Stomach (tissue), 9 donors: Measurements from ENCODE around the gene CENPM. TPM values are rescaled to one million over a fixed set of nuclear protein-coding genes. Genes with fewer than 3 reads are reported as not detected.

Experiments used
- DNase-seq, 2 donors: peaks; one replicate each; pipeline versions ENCODE4 v3.0.0 to v3.0.0-alpha.2; 2013 to 2019
- H3K27ac ChIP-seq, 5 donors: fragments of 200-600 bp in 4 of 5; sonication (generic) in 4 of 5; one replicate each; pipeline ENCODE4 v1.5.1; 2013 to 2019; ENCODE audit warnings: mild to moderate bottlenecking in 1 of 5, moderate library complexity in 1 of 5
- H3K27me3 ChIP-seq, 3 donors: fragments of 200-600 bp; sonication (generic); one replicate each; pipeline ENCODE4 v1.5.1; 2017 to 2019; ENCODE audit warnings: mixed run types in 1 of 3
- H3K36me3 ChIP-seq, 4 donors: fragments of 200-600 bp; sonication (generic); 1 replicate in 3 of 4; 2 replicates in 1 of 4; pipeline ENCODE4 v1.5.1; 2016 to 2019
- H3K4me1 ChIP-seq, 4 donors: fragments of 200-600 bp; sonication (generic); one replicate each; pipeline ENCODE4 v1.5.1; 2016 to 2019
- H3K4me3 ChIP-seq, 4 donors: fragments of 200-600 bp; sonication (generic) in 3 of 4; one replicate each; pipeline ENCODE4 v1.5.1; 2016 to 2019; ENCODE audit warnings: mild to moderate bottlenecking in 1 of 4
- H3K9me3 ChIP-seq, 4 donors: fragments of 200-600 bp; sonication (generic); one replicate each; pipeline ENCODE4 v1.5.1; 2016 to 2019
- EP300 ChIP-seq: sonication (generic); formaldehyde crosslinking; IDR thresholded peaks from one replicate; pipeline ENCODE4 v1.6.1; 2017; ENCODE audit warnings: antibody characterized with exemption
- POLR2A ChIP-seq, 4 donors: fragments of 450-650 bp; IDR thresholded peaks; one replicate each; pipeline ENCODE4 v1.6.1; 2016; ENCODE audit warnings: antibody characterized with exemption in 4 of 4, control low read depth in 2 of 4, mild to moderate bottlenecking in 1 of 4, moderate library complexity in 1 of 4
- POLR2AphosphoS5 ChIP-seq, 3 donors: sonication (generic); formaldehyde crosslinking; IDR thresholded peaks; one replicate each; pipeline ENCODE4 v1.6.1; 2016; ENCODE audit warnings: antibody characterized with exemption in 3 of 3
- WGBS, 5 donors: extraction: QIAGEN DNeasy Blood & Tissue Kit in 3 of 5; methylation state at CpG; one replicate each; pipeline versions ENCODE4 v1.1.5 to v1.1.7; 2013 to 2018; 5-methylcytosine and 5-hydroxymethylcytosine counted together
- intact Hi-C: fragments of 100-400 bp; cut with DNase I; formaldehyde crosslinking; loops from one replicate; pipeline ENCODE4 v1.15.1; 2023; ENCODE audit warnings: low total_unique reads
- polyA plus RNA-seq, 3 donors: library from polyadenylated mRNA; stranded (reverse); fragments of 200-250 nt; gene quantifications; one replicate each; pipeline ENCODE4 v1.2.3, GENCODE V29; 2013
- total RNA-seq, 5 donors: library from RNA; depleted of rRNA; stranded (reverse); fragments of >200 nt; gene quantifications; one replicate each; pipeline versions ENCODE4 v1.1.0 to v1.2.3, GENCODE V29; 2014 to 2016
- TF ChIP-seq, protein P1 (sequence below), 7 experiments: fragments of 450-650 bp in 4 of 7; fragments of 200-600 bp in 3 of 7; sonication (generic) in 3 of 7; IDR thresholded peaks; one replicate each; pipeline ENCODE4 v1.5.1; 2016 to 2019; ENCODE audit warnings: antibody characterized with exemption in 7 of 7, control low read depth in 2 of 7, mild to moderate bottlenecking in 1 of 7
- donor health status: healthy with polysubstance abuse.
- donor health status: Bipolar disorder and iron deficiency.
- donor health status: healthy.

Gene CENPM
- total and polyA plus RNA-seq, 8 donors = 6.1 to 64.3 (median 15.8) TPM; not detected in 1

DNA sequence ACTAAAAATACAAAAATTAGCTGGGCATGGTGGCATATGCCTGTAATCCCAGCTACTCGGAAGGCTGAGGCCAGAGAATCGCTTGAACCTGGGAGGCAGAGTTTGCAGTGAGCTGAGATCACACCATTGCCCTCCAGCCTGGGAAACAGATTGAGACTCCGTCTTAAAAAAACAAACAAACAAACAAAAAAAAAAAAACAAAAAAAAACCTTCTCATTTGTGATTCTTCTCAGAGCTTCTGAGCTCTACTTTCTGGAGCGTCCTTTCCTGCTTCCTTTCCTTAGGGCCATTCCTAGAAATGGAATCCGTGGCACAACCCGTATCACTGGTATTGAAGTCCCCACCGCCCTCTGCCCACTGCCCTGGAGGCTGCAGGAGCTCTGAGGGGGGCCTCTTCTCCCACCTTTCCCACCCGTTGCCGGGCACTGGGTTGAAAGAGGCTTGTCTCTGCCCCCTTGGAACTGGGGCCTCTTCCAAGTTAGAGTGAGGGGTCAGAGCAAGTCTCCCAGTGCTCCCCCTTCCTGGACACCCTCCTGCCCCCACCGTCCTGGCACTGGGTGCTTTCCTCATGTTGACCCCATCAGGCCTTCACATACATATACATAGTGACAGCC lies 30.1 kb downstream of the CENPM start:
- no peaks in the 10 kb centered on the region for H3K9me3 ChIP-seq
- intact Hi-C loops = no loop called here
- TF ChIP-seq, protein P1, sequence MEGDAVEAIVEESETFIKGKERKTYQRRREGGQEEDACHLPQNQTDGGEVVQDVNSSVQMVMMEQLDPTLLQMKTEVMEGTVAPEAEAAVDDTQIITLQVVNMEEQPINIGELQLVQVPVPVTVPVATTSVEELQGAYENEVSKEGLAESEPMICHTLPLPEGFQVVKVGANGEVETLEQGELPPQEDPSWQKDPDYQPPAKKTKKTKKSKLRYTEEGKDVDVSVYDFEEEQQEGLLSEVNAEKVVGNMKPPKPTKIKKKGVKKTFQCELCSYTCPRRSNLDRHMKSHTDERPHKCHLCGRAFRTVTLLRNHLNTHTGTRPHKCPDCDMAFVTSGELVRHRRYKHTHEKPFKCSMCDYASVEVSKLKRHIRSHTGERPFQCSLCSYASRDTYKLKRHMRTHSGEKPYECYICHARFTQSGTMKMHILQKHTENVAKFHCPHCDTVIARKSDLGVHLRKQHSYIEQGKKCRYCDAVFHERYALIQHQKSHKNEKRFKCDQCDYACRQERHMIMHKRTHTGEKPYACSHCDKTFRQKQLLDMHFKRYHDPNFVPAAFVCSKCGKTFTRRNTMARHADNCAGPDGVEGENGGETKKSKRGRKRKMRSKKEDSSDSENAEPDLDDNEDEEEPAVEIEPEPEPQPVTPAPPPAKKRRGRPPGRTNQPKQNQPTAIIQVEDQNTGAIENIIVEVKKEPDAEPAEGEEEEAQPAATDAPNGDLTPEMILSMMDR (IDR thresholded peaks at IDR 0.05) = no peak
- TF ChIP-seq POLR2AphosphoS5 (IDR thresholded peaks at IDR 0.05) (no peak), EP300 (no peak), POLR2A (IDR thresholded peaks at IDR 0.05) (no peak)
- WGBS, 5 donors = 59 to 80% (median 69%) methylated on average over 10 of the region's 10 CpGs
- H3K36me3 ChIP-seq = no peaks in the 10 kb centered on the region
- peaks cover 13 to 92% (median 73%) of the 10 kb centered on the region in 3 donors for H3K27me3 ChIP-seq
- no peak overlapping the region for H3K4me3 ChIP-seq
- no peak overlapping the region for H3K27ac ChIP-seq
- peaks cover 25 to 50% (median 41%) of the 10 kb centered on the region in 4 donors for H3K4me1 ChIP-seq
- DNase-seq = no peak

DNA sequence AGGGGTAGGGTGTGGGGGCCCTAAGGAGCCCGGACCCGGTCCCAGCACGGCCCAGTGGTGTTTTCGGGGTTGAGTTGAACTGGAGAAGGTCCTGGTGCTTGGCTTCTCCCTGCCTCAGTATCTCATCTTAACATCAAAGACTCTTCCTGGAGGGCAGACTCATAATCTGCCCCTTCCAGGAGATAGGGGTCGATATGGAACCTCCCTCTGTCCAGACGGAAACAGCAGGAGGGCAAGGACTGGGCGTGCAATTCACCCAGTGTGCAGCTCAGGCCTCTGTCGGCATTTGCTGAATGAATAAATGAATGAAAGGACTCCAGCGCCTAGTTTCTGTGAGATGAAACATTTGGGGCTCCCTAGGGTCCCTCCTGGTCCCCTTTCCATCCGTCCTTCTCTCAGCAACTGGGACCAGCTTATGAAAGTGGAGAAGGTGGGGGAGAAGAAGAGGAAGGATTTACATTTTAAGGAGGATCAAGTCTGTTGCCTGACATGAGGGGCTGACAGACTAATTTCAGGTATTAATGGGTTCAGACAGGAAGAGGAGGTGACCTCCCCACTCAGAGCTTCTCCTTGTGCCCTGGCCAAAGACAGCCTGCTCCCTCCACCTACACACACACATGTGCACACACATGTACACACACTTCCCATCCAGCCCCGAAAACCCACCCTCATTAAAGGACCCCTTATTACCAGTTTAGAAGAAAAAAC lies 31.0 kb downstream of the CENPM start:
- intact Hi-C loops = no loop called here
- Histone ChIP-seq H3K4me1 (peaks cover 28 to 56% (median 47%) of the 10 kb centered on the region in 4 donors), H3K36me3 (no peaks in the 10 kb centered on the region), H3K27ac (no peak overlapping the region), H3K27me3 (peaks cover 13 to 100% (median 83%) of the 10 kb centered on the region in 3 donors), H3K9me3 (no peaks in the 10 kb centered on the region), H3K4me3 (no peak overlapping the region)
- DNase-seq = no peak
- WGBS, 5 donors = 49 to 70% (median 60%) methylated on average over 11 of the region's 11 CpGs
- TF ChIP-seq, protein P1 (IDR thresholded peaks at IDR 0.05) = no peak
- TF ChIP-seq POLR2A (IDR thresholded peaks at IDR 0.05) = no peak
- TF ChIP-seq EP300 = no peak
- no peak for TF ChIP-seq POLR2AphosphoS5 (IDR thresholded peaks at IDR 0.05)

DNA sequence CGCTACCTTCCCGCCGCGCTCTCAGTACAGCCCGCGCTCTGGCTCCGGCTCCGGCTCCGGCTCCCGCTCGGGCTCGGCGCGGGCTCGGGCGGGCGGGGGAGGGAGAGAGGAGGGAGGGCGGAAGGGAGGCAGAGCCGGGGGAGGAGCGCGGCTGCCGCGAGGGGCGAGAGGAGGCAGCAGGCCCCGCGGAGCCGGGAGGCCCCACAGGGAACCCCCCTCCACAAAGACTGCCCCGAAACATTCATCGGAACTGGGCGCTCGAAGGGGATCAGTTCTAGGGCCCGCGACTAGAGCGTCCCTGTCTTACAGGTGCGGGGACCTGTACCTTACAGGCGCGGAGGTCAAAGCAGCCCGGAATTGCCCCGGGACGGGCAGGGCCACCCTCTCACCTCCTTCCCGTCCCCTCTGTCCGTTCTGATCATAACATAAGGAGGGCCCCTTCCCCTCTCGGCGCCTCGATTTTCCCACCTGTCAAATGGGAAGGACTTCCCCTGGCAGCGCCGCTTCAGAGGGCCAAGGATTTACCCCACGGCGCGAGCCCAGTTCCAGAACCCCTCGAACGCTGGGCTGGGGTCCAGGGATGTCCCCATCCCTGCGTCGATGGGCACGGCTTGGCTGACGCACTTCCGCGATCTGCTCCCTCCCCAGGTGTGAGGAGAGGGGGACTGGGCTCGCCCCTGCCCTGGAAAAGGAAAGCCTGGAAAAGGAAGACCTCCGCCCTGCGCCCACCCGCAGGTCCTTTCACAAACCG lies 31.7 kb downstream of the CENPM start, which contains the start of gene SHISA8:
Gene SHISA8 (minus strand): TSS at position 40 of the 751 bp plus-strand sequence. CDS start 407 bp downstream, outside the sequence.
- DNase-seq = peak; percentile 67 to 91
- H3K4me1 ChIP-seq = peaks cover 35 to 61% (median 53%) of the 10 kb centered on the region in 4 donors
- no peak for TF ChIP-seq POLR2AphosphoS5 (IDR thresholded peaks at IDR 0.05)
- TF ChIP-seq, protein P1 (IDR thresholded peaks at IDR 0.05) = no peak
- TF ChIP-seq POLR2A (IDR thresholded peaks at IDR 0.05) = no peak
- no peak for TF ChIP-seq EP300
- H3K9me3 ChIP-seq = no peaks in the 10 kb centered on the region
- intact Hi-C loops = no loop called here
- WGBS, 5 donors = 8 to 13% (median 11%) methylated on average over 30 to 63 of the region's 63 CpGs
- H3K4me3 ChIP-seq = peak within 1 kb of the TSS; percentile 43 to 61 (median 46)
- H3K27ac ChIP-seq = no peak within 1 kb of the TSS
- no peaks in the 10 kb centered on the region for H3K36me3 ChIP-seq
- peaks cover 13 to 100% (median 90%) of the 10 kb centered on the region in 3 donors for H3K27me3 ChIP-seq

DNA sequence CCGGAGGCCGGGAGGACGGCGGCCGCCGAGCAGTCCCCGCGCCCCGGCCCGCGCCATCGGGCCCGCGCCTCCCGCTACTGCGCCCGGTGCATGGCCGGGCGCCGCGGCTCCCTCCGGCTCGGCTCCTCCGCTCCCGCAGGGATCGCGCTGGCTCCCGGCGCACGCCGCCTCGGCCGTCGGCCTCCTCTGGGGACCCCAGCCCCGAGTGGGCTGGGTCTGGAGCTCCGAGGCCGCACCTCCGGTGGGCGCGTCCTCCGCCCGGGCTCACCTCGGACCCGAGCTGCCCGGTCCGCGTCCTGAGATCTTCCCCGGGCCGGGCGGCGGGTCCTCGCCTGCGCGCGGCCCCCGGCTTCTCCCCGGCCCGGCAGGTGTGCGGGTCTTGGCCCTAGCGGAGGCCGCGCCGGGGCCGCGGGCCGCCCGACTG lies 32.3 kb downstream of the CENPM start:
- peak overlapping the region; percentile 43 to 61 (median 46) for H3K4me3 ChIP-seq
- intact Hi-C loops = no loop called here
- WGBS, 5 donors = 0 to 2% (median 1%) methylated on average over 28 to 67 of the region's 67 CpGs; no CpG with 5 or more reads in 1 of the 5 donors
- H3K27ac ChIP-seq = no peak overlapping the region
- TF ChIP-seq POLR2A (IDR thresholded peaks at IDR 0.05) = no peak
- TF ChIP-seq, protein P1 (IDR thresholded peaks at IDR 0.05) = no peak
- no peak for TF ChIP-seq POLR2AphosphoS5 (IDR thresholded peaks at IDR 0.05)
- no peak for TF ChIP-seq EP300
- H3K27me3 ChIP-seq = peaks cover 13 to 100% (median 90%) of the 10 kb centered on the region in 3 donors
- no peak for DNase-seq
- no peaks in the 10 kb centered on the region for H3K36me3 ChIP-seq
- H3K9me3 ChIP-seq = no peaks in the 10 kb centered on the region
- peaks cover 40 to 61% (median 53%) of the 10 kb centered on the region in 4 donors for H3K4me1 ChIP-seq
